K562 (cell line): ENCODE data around the gene ZNF837. TPM values are rescaled to one million over a fixed set of nuclear protein-coding genes. Genes with fewer than 3 reads are reported as not detected.
A peak's percentile ranks its signal among the peaks of the same experiment; 100 is the strongest.

Experiments used
- CLOCK ChIP-seq: fragments of 250-450 bp; sonication (Bioruptor Pico); IDR thresholded peaks from 2 replicates; pipeline ENCODE4 v1.4.0; 2020; ENCODE audit warnings: mild to moderate bottlenecking, moderate library complexity, borderline replicate concordance
- ELF4 ChIP-seq: fragments of 450-650 bp; formaldehyde crosslinking; IDR thresholded peaks from 2 replicates; pipeline ENCODE4 v1.4.0; 2022; ENCODE audit warnings: missing genetic modification characterization
- GTF2A2 ChIP-seq: IDR thresholded peaks from 2 replicates; pipeline ENCODE4 v1.6.1; 2016; ENCODE audit warnings: mild to moderate bottlenecking, missing genetic modification characterization, missing compliant biosample characterization
- IRF2 ChIP-seq: sonication (generic); formaldehyde crosslinking; IDR thresholded peaks from 2 replicates; pipeline ENCODE4 v1.8.1; 2022; ENCODE audit warnings: mild to moderate bottlenecking, missing genetic modification reagents
- MAX ChIP-seq: sonication (generic); formaldehyde crosslinking; IDR thresholded peaks from 2 replicates; pipeline ENCODE4 v1.9.0; 2022; ENCODE audit warnings: mild to moderate bottlenecking, missing genetic modification reagents
- MNT ChIP-seq, 2 experiments: fragments of 450-650 bp; conservative IDR thresholded peaks; 2 replicates each; pipeline ENCODE4 v1.6.1; 2017; ENCODE audit warnings: mild to moderate bottlenecking in 2 of 2, moderate library complexity in 2 of 2
- PBX2 ChIP-seq, 2 experiments: IDR thresholded peaks in 1 of 2; conservative IDR thresholded peaks in 1 of 2; 2 replicates each; pipeline ENCODE4 v1.6.1; 2016; ENCODE audit warnings: low read depth in 2 of 2, mild to moderate bottlenecking in 1 of 2, missing compliant biosample characterization in 1 of 2, missing genetic modification characterization in 1 of 2, moderate library complexity in 1 of 2
- SMAD1 ChIP-seq: fragments of 150-350 bp; IDR thresholded peaks from 2 replicates; pipeline ENCODE4 v1.6.1; 2014; ENCODE audit warnings: low read length, low read depth; ENCODE audit not compliant: partially characterized antibody
- TAL1 ChIP-seq: fragments of 450-650 bp; IDR thresholded peaks from 2 replicates; pipeline ENCODE4 v1.6.1; 2016; ENCODE audit warnings: mild to moderate bottlenecking
- TGIF2 ChIP-seq: sonication (generic); formaldehyde crosslinking; IDR thresholded peaks from 2 replicates; pipeline ENCODE4 v1.8.1; 2022; ENCODE audit warnings: mild to moderate bottlenecking, missing genetic modification reagents, moderate library complexity
- THRB ChIP-seq: fragments of 450-650 bp; formaldehyde crosslinking; conservative IDR thresholded peaks from 2 replicates; pipeline ENCODE4 v1.4.0; 2022; ENCODE audit warnings: mild to moderate bottlenecking, missing genetic modification characterization
- ZBTB26 ChIP-seq: fragments of 450-650 bp; formaldehyde crosslinking; IDR thresholded peaks from 2 replicates; pipeline ENCODE4 v1.4.0; 2022; ENCODE audit warnings: missing genetic modification characterization
- polyA plus RNA-seq, 8 experiments: library from polyadenylated mRNA; depleted of rRNA in 4 of 8; stranded (reverse) in 5 of 8; unstranded in 3 of 8; fragments of >200 nt; fragmentation: Nextera tagmentation in 2 of 8; fragmentation: Illumina TruSeq in 1 of 8; extraction: Ambion mirVana in 2 of 8; extraction: Trizol in 1 of 8; gene quantifications; 2 replicates each; pipeline versions ENCODE4 v1.2.1 to v1.2.3, GENCODE V29; 2011 to 2014; ENCODE audit warnings: inconsistent platforms in 1 of 8, missing spikeins in 1 of 8
- total RNA-seq, 7 experiments: library from RNA; depleted of rRNA in 6 of 7; stranded (reverse); fragments of >200 nt in 6 of 7; fragmentation: Illumina TruSeq in 2 of 7; extraction: Trizol in 2 of 7; gene quantifications; 2 replicates each; pipeline versions ENCODE4 v1.2.1 to v1.2.3, GENCODE V29; 2011 to 2021; ENCODE audit warnings: low replicate concordance in 1 of 7

Gene ZNF837
- total and polyA plus RNA-seq, 9 of the 15 experiments (the other 6 are each of a cell fraction or from before 2014, with no cell fraction given), result 0.11 to 2.1 (median 0.57) TPM; not detected in 4

- TF ChIP-seq CLOCK (CRISPR knock-in tag) (no peak), IRF2 (CRISPR knock-in tag) (no peak), ELF4 (CRISPR knock-in tag) (0 out of 2 replicates have a peak, but pooled peaks have one; percentile 5), PBX2 (CRISPR knock-in tag; IDR thresholded peaks at IDR 0.05; ENCODE audit: low read depth) (peak; percentile 91), PBX2 (tag; conservative IDR thresholded peaks at IDR 0.05; ENCODE audit: low read depth) (peak; percentile 99), SMAD1 (peak; percentile 45), MNT (conservative IDR thresholded peaks at IDR 0.05) (peak; percentile 89 to 95), ZBTB26 (CRISPR knock-in tag) (no peak), THRB (CRISPR knock-in tag) (0 out of 2 replicates have a peak, but pooled peaks have one; percentile 6), TGIF2 (CRISPR knock-in tag) (peak; percentile 71; the same call in 1 of the 2 replicates), MAX (peak; percentile 67; the same call in 1 of the 2 replicates), TAL1 (no peak), GTF2A2 (no peak)
These were observed at the start of gene ZNF837 (continued) for GRCh38 chr19:58380662-58381459.
